Activated naive CD8-positive, alpha-beta T cell (primary cell): ENCODE results near the gene SAMD7.

Experiments used
- H3K27ac Mint-ChIP-seq: one replicate; pipeline ENCODE4 v1.8.0; 2021; ENCODE audit warnings: mixed read lengths
- H3K27me3 Mint-ChIP-seq: one replicate; pipeline ENCODE4 v1.8.0; 2021; ENCODE audit warnings: mixed read lengths
- H3K36me3 Mint-ChIP-seq: one replicate; pipeline ENCODE4 v1.8.0; 2021; ENCODE audit warnings: mixed read lengths
- H3K4me1 Mint-ChIP-seq: one replicate; pipeline ENCODE4 v1.8.0; 2021; ENCODE audit warnings: low read depth, mixed read lengths
- H3K4me3 Mint-ChIP-seq: one replicate; pipeline ENCODE4 v1.8.0; 2021; ENCODE audit warnings: mild to moderate bottlenecking, mixed read lengths
- H3K9me3 Mint-ChIP-seq: one replicate; pipeline ENCODE4 v1.8.0; 2021; ENCODE audit warnings: low read depth, mixed read lengths

SAMD7 gene

GRCh38 chr3:169891886-169892285 lies 19.5 kb upstream of the SAMD7 start:
- no peak overlapping the region for H3K27ac Mint-ChIP-seq
- H3K4me1 Mint-ChIP-seq: no peaks in the 10 kb centered on the region
- no peaks in the 10 kb centered on the region for H3K27me3 Mint-ChIP-seq
- no peaks in the 10 kb centered on the region for H3K36me3 Mint-ChIP-seq
- H3K9me3 Mint-ChIP-seq: no peaks in the 10 kb centered on the region
- no peak overlapping the region for H3K4me3 Mint-ChIP-seq

DNA sequence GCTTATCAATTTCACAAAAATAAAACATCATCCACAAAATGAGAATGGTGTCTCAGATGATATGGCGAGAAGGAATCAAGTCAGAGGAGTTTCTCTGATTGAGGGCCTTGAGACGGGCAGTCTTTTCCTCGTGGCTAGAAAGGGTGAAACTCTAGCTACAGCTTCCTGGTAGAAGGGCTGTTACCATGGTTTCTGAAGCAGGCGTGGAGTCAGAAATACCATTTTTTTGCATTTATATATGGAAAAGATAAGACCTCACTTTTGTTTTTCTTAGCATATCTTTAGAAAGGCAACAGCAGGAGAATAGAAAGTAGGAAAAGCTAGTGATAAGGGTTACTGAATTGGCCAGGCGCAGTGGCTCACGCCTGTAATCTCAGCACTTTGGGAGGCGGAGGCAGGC lies 17.3 kb upstream of the SAMD7 start:
- H3K27ac Mint-ChIP-seq: no peak overlapping the region
- no peak overlapping the region for H3K4me3 Mint-ChIP-seq
- H3K36me3 Mint-ChIP-seq: no peaks in the 10 kb centered on the region
- H3K4me1 Mint-ChIP-seq: no peaks in the 10 kb centered on the region
- no peaks in the 10 kb centered on the region for H3K27me3 Mint-ChIP-seq
- no peaks in the 10 kb centered on the region for H3K9me3 Mint-ChIP-seq

- Mint-ChIP-seq H3K4me3 (no peak overlapping the region), H3K36me3 (no peaks in the 10 kb centered on the region), H3K9me3 (no peaks in the 10 kb centered on the region), H3K4me1 (no peaks in the 10 kb centered on the region), H3K27me3 (no peaks in the 10 kb centered on the region), H3K27ac (no peak overlapping the region)
Observed at GRCh38 chr3:169895072-169895471, 16.3 kb upstream of the SAMD7 start.

DNA sequence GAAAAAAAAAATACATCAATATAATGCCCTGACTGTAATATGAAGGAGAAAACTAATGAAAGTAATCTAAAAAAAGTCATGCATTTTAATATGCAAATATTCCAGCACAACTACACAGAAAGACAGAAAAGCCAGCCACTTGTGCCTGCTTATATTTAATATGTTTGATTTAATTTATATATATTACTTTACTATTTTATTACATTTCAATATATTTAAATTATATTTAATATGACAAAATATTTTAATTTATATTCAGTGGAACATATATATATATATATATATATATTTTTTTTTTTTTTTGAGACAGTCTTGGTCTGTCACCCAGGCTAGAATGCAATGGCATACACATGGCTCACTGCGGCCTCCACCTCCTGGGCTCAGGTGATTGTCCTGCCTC lies 14.1 kb upstream of the SAMD7 start:
- Mint-ChIP-seq H3K4me1 (no peaks in the 10 kb centered on the region), H3K27me3 (no peaks in the 10 kb centered on the region), H3K9me3 (peaks cover 11% of the 10 kb centered on the region), H3K36me3 (peaks cover 2% of the 10 kb centered on the region), H3K4me3 (no peak overlapping the region), H3K27ac (no peak overlapping the region)

DNA sequence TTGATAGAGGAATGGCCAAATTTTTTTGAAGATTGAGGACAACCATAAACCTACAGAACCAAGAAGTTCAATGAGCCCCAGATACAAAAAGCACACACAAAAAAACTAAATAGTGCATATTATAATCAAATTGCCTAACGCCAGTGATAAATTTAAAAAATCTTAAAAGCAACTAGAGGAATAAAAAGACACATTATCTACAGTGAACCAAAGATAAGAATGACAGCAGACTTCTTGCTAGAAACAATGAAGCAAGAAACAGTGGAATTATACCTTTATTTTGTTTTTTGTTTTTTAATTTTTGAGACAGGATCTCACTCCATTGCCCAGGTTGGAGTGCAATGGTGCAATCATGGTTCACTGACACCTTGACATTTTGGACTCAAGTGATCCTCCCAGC lies 9.9 kb upstream of the SAMD7 start:
- no peak overlapping the region for H3K4me3 Mint-ChIP-seq
- no peak overlapping the region for H3K27ac Mint-ChIP-seq
- peaks cover 11% of the 10 kb centered on the region for H3K9me3 Mint-ChIP-seq
- no peaks in the 10 kb centered on the region for H3K4me1 Mint-ChIP-seq
- peaks cover 5% of the 10 kb centered on the region for H3K36me3 Mint-ChIP-seq
- H3K27me3 Mint-ChIP-seq: peaks cover 4% of the 10 kb centered on the region

DNA sequence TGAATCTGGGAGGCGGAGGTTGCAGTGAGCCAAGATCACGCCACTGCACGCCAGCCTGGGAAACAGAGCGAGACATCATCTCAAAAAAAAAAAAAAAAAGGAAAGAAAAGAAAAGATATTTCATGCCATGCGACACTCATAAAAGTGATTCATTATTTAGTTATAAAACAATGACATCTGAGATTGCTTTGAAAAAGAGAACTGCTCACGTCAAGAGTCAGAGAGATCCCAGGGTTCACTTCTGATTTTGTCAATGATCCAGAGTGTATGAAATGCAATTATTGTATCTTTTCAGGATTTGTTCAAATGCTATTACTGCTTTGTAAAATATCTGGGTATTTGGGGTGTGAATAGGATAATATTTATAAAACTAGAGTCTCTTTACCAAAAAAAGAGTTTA lies 6.0 kb upstream of the SAMD7 start:
- Mint-ChIP-seq H3K4me3 (no peak overlapping the region), H3K4me1 (no peaks in the 10 kb centered on the region), H3K36me3 (peaks cover 5% of the 10 kb centered on the region), H3K27ac (no peak overlapping the region), H3K9me3 (peaks cover 10% of the 10 kb centered on the region), H3K27me3 (peaks cover 4% of the 10 kb centered on the region)

DNA sequence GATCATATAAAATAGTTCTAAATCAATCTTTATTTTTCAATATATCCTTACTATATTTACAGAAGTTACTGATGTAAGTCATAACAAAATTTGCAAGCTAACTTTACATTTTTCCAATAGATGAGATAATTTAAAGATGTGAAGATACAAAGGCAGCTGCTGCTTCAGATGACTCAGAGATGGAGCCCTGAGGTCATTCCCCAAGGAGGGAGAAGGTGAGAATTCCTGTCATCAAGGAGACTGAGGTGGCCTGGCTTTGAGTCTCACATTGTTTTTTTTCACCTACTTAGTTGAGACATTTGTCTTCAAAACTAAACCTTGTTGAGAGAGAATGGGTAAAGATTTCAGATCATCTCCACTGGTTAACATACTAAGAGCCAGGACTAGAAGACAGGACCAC lies 3.9 kb upstream of the SAMD7 start:
- H3K36me3 Mint-ChIP-seq: peaks cover 3% of the 10 kb centered on the region
- H3K9me3 Mint-ChIP-seq: no peaks in the 10 kb centered on the region
- H3K27me3 Mint-ChIP-seq: peaks cover 4% of the 10 kb centered on the region
- no peaks in the 10 kb centered on the region for H3K4me1 Mint-ChIP-seq
- H3K4me3 Mint-ChIP-seq: no peak overlapping the region
- no peak overlapping the region for H3K27ac Mint-ChIP-seq

- Mint-ChIP-seq H3K4me1 (no peaks in the 10 kb centered on the region), H3K27me3 (peaks cover 4% of the 10 kb centered on the region), H3K36me3 (peaks cover 3% of the 10 kb centered on the region), H3K4me3 (no peak overlapping the region), H3K27ac (no peak overlapping the region), H3K9me3 (no peaks in the 10 kb centered on the region)
Observed at GRCh38 chr3:169907944-169908343, 3.4 kb upstream of the SAMD7 start.

- Mint-ChIP-seq H3K9me3 (no peaks in the 10 kb centered on the region), H3K4me1 (no peaks in the 10 kb centered on the region), H3K27ac (no peak overlapping the region), H3K4me3 (no peak overlapping the region), H3K27me3 (no peaks in the 10 kb centered on the region), H3K36me3 (no peaks in the 10 kb centered on the region)
Observed at GRCh38 chr3:169913323-169913722, 2.0 kb downstream of the SAMD7 start.

- no peak overlapping the region for H3K4me3 Mint-ChIP-seq
- H3K36me3 Mint-ChIP-seq: no peaks in the 10 kb centered on the region
- H3K27ac Mint-ChIP-seq: no peak overlapping the region
- no peaks in the 10 kb centered on the region for H3K4me1 Mint-ChIP-seq
- H3K27me3 Mint-ChIP-seq: no peaks in the 10 kb centered on the region
- no peaks in the 10 kb centered on the region for H3K9me3 Mint-ChIP-seq
Observed at GRCh38 chr3:169914321-169914720, 2.9 kb downstream of the SAMD7 start.

- Mint-ChIP-seq H3K9me3 (no peaks in the 10 kb centered on the region), H3K4me3 (no peak overlapping the region), H3K27me3 (no peaks in the 10 kb centered on the region), H3K27ac (no peak overlapping the region), H3K4me1 (no peaks in the 10 kb centered on the region), H3K36me3 (no peaks in the 10 kb centered on the region)
Observed at GRCh38 chr3:169923189-169923588, 11.8 kb downstream of the SAMD7 start.

GRCh38 chr3:169923831-169924230 lies 12.5 kb downstream of the SAMD7 start:
- Mint-ChIP-seq H3K27me3 (no peaks in the 10 kb centered on the region), H3K36me3 (no peaks in the 10 kb centered on the region), H3K4me3 (no peak overlapping the region), H3K4me1 (no peaks in the 10 kb centered on the region), H3K27ac (no peak overlapping the region), H3K9me3 (no peaks in the 10 kb centered on the region)

GRCh38 chr3:169929830-169930519 lies 18.6 kb downstream of the SAMD7 start:
- peaks cover 3% of the 10 kb centered on the region for H3K27me3 Mint-ChIP-seq
- no peaks in the 10 kb centered on the region for H3K36me3 Mint-ChIP-seq
- no peak overlapping the region for H3K27ac Mint-ChIP-seq
- H3K4me3 Mint-ChIP-seq: no peak overlapping the region
- no peaks in the 10 kb centered on the region for H3K4me1 Mint-ChIP-seq
- H3K9me3 Mint-ChIP-seq: no peaks in the 10 kb centered on the region

GRCh38 chr3:169930843-169931242 lies 19.5 kb downstream of the SAMD7 start:
- Mint-ChIP-seq H3K4me1 (no peaks in the 10 kb centered on the region), H3K27me3 (peaks cover 4% of the 10 kb centered on the region), H3K9me3 (no peaks in the 10 kb centered on the region), H3K4me3 (no peak overlapping the region), H3K36me3 (no peaks in the 10 kb centered on the region), H3K27ac (no peak overlapping the region)

- H3K27me3 Mint-ChIP-seq: peaks cover 4% of the 10 kb centered on the region
- H3K9me3 Mint-ChIP-seq: no peaks in the 10 kb centered on the region
- no peaks in the 10 kb centered on the region for H3K4me1 Mint-ChIP-seq
- H3K36me3 Mint-ChIP-seq: no peaks in the 10 kb centered on the region
- H3K27ac Mint-ChIP-seq: no peak overlapping the region
- no peak overlapping the region for H3K4me3 Mint-ChIP-seq
Observed at GRCh38 chr3:169931747-169932520, 20.6 kb downstream of the SAMD7 start.

GRCh38 chr3:169939320-169939719 lies 27.9 kb downstream of the SAMD7 start:
- no peaks in the 10 kb centered on the region for H3K9me3 Mint-ChIP-seq
- peaks cover 4% of the 10 kb centered on the region for H3K27me3 Mint-ChIP-seq
- peaks cover 8% of the 10 kb centered on the region for H3K4me1 Mint-ChIP-seq
- H3K4me3 Mint-ChIP-seq: no peak overlapping the region
- no peaks in the 10 kb centered on the region for H3K36me3 Mint-ChIP-seq
- H3K27ac Mint-ChIP-seq: no peak overlapping the region
